Spleen (tissue), 7 donors: Measurements from ENCODE around the gene FAM181B.
A peak's percentile ranks its signal among the peaks of the same experiment; 100 is the strongest.

ENCODE experiments used
- CTCF ChIP-seq, 11 experiments: fragments of 200-600 bp in 7 of 11; fragments of 450-650 bp in 4 of 11; sonication (generic) in 4 of 11; IDR thresholded peaks in 8 of 11; conservative IDR thresholded peaks in 3 of 11; 1 replicate in 7 of 11; 2 replicates in 4 of 11; pipeline versions ENCODE4 v1.4.0 to v1.8.0; 2016 to 2021; ENCODE audit warnings: antibody characterized with exemption in 11 of 11, inconsistent platforms in 4 of 11, mild to moderate bottlenecking in 1 of 11
- POLR2AphosphoS5 ChIP-seq, 3 donors: sonication (generic); formaldehyde crosslinking; IDR thresholded peaks; one replicate each; pipeline ENCODE4 v1.5.1; 2017; ENCODE audit warnings: antibody characterized with exemption in 3 of 3
- donor health status: DM: no; HTN: no; CAD: no; lungs with moderate emphysema.
- donor health status: DM: no; HTN: no; CAD: no.
- donor health status: DM: no; HTN: no; CAD: no.

- TF ChIP-seq POLR2AphosphoS5 (IDR thresholded peaks at IDR 0.05): no peak
- peak in 7 of 11 experiments; percentile 31 to 53 (median 45) for TF ChIP-seq CTCF (IDR thresholded peaks at IDR 0.05 in 8 of 11, conservative IDR thresholded peaks at IDR 0.05 in 3 of 11)
Observed at GRCh38 chr11:82775736-82776346, 42.2 kb upstream of the FAM181B start.
